ENCODE measurements around the gene SGK1. TPM values are rescaled to one million over a fixed set of nuclear protein-coding genes. Genes with fewer than 3 reads are reported as not detected.
"Not testable (repeated sequence)": the region's sequence is repeated elsewhere in the genome, so short reads cannot be mapped to it uniquely, and the experiment has no call there.

The SGK1 gene
- total RNA-seq, 1 donor from 2014 or later: 15.8 TPM

DNA sequence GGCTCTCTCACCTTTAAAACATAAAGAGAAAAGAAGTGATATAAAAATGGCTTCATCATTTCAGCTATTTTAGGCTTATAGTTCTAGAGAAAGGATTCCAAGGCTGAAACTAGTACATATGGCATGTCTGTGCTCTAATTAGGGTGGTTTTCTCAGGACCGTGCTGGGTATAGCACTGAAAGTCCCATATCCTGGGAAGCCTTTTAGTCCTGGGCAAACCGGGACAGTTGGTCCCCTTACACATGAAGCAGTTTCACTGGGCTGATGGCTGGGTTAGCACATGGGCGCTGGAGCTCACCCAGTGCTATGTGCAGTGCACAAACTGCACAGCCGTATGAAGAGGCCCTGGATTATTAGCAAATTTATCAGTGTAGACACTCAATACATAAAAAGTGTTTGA lies 110.5 kb downstream of the SGK1 start:
- Mint-ChIP-seq H3K4me3 (no peak overlapping the region), H3K27me3 (ENCODE audit: insufficient read depth, low read depth) (peaks cover 2% of the 10 kb centered on the region), H3K27ac (no peak overlapping the region), H3K36me3 (peaks cover 2% of the 10 kb centered on the region), H3K4me1 (no peaks in the 10 kb centered on the region), H3K9me3 (peaks cover 2% of the 10 kb centered on the region)
- no peaks in the 10 kb centered on the region for H3K4me1 ChIP-seq
- TF ChIP-seq EZH2phosphoT487 (IDR thresholded peaks at IDR 0.05) (no peak), EZH2 (IDR thresholded peaks at IDR 0.05) (no peak)
- TF ChIP-seq, protein P1, sequence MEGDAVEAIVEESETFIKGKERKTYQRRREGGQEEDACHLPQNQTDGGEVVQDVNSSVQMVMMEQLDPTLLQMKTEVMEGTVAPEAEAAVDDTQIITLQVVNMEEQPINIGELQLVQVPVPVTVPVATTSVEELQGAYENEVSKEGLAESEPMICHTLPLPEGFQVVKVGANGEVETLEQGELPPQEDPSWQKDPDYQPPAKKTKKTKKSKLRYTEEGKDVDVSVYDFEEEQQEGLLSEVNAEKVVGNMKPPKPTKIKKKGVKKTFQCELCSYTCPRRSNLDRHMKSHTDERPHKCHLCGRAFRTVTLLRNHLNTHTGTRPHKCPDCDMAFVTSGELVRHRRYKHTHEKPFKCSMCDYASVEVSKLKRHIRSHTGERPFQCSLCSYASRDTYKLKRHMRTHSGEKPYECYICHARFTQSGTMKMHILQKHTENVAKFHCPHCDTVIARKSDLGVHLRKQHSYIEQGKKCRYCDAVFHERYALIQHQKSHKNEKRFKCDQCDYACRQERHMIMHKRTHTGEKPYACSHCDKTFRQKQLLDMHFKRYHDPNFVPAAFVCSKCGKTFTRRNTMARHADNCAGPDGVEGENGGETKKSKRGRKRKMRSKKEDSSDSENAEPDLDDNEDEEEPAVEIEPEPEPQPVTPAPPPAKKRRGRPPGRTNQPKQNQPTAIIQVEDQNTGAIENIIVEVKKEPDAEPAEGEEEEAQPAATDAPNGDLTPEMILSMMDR (IDR thresholded peaks at IDR 0.05): no peak
- no peaks in the 10 kb centered on the region for H3K36me3 ChIP-seq
- no peaks in the 10 kb centered on the region for H3F3A ChIP-seq (ENCODE audit: low read depth)
- H3K9me3 ChIP-seq (ENCODE audit: low read depth): no peaks in the 10 kb centered on the region
- no peak overlapping the region for H3K9ac ChIP-seq
- H3K27me3 ChIP-seq: no peaks in the 10 kb centered on the region
- H3K4me3 ChIP-seq: no peak overlapping the region
- no peak for DNase-seq (ENCODE audit: low spot score)
- no peaks in the 10 kb centered on the region for H4K20me1 ChIP-seq (ENCODE audit: low read depth)
- peak overlapping the region; percentile 26 for H2AFZ ChIP-seq (replicated peaks)
- H3K79me2 ChIP-seq (ENCODE audit: low read depth): no peaks in the 10 kb centered on the region
- no peak overlapping the region for H3K27ac ChIP-seq
- H3K4me2 ChIP-seq: no peak overlapping the region

- no peak overlapping the region for H3K4me2 ChIP-seq
- H3F3A ChIP-seq (ENCODE audit: low read depth): no peaks in the 10 kb centered on the region
- H3K9me3 ChIP-seq (ENCODE audit: low read depth): no peaks in the 10 kb centered on the region
- no peaks in the 10 kb centered on the region for H3K27me3 ChIP-seq
- H3K27ac Mint-ChIP-seq: no peak overlapping the region
- H2AFZ ChIP-seq (replicated peaks): no peak overlapping the region
- H3K36me3 Mint-ChIP-seq: peaks cover 2% of the 10 kb centered on the region
- no peak overlapping the region for H3K4me3 ChIP-seq
- H3K4me1 ChIP-seq: no peaks in the 10 kb centered on the region
- no peaks in the 10 kb centered on the region for H3K79me2 ChIP-seq (ENCODE audit: low read depth)
- H3K9ac ChIP-seq: no peak overlapping the region
- TF ChIP-seq, protein P1 (IDR thresholded peaks at IDR 0.05): no peak
- TF ChIP-seq EZH2 (IDR thresholded peaks at IDR 0.05) (no peak), EZH2phosphoT487 (IDR thresholded peaks at IDR 0.05) (no peak)
- DNase-seq (ENCODE audit: low spot score): no peak
- H3K4me3 Mint-ChIP-seq: no peak overlapping the region
- H3K4me1 Mint-ChIP-seq: no peaks in the 10 kb centered on the region
- H3K27ac ChIP-seq: no peak overlapping the region
- H3K9me3 Mint-ChIP-seq: peaks cover 2% of the 10 kb centered on the region
- peaks cover 2% of the 10 kb centered on the region for H3K27me3 Mint-ChIP-seq (ENCODE audit: insufficient read depth, low read depth)
- no peaks in the 10 kb centered on the region for H4K20me1 ChIP-seq (ENCODE audit: low read depth)
- no peaks in the 10 kb centered on the region for H3K36me3 ChIP-seq
These were observed 112.5 kb downstream of the SGK1 start for GRCh38 chr6:134205366-134205765.

- not testable (repeated sequence) for H3K9ac ChIP-seq; H3K36me3 Mint-ChIP-seq; H3K4me1 Mint-ChIP-seq; H3K4me3 Mint-ChIP-seq; H3K4me1 ChIP-seq; H3F3A ChIP-seq (ENCODE audit: low read depth); H2AFZ ChIP-seq (replicated peaks); H3K36me3 ChIP-seq; H3K4me2 ChIP-seq; H3K27ac Mint-ChIP-seq; H3K27me3 Mint-ChIP-seq (ENCODE audit: insufficient read depth, low read depth); DNase-seq (ENCODE audit: low spot score); H3K9me3 ChIP-seq (ENCODE audit: low read depth); H4K20me1 ChIP-seq (ENCODE audit: low read depth); H3K79me2 ChIP-seq (ENCODE audit: low read depth); H3K9me3 Mint-ChIP-seq; H3K4me3 ChIP-seq; H3K27ac ChIP-seq; H3K27me3 ChIP-seq
These were observed 113.2 kb downstream of the SGK1 start for GRCh38 chr6:134204759-134205158.

DNA sequence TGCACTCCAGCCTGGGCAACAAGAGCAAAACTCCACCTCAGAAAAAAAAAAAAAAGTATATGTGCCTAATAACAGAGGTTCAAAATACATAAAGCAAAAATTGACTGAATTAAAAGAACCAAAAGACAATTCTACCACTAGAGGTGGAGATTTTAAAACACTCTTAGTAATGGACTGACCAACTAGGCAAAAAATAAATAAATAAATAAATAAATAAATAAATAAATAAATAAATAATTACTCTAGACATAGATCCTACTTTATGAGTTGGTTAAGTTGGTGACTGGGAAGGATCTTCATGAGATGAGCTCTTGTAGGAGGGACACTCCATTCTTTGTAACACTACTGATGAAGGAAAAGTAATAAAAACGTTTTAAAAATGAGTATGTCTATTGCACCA lies 113.9 kb downstream of the SGK1 start:
- Histone ChIP-seq H2AFZ (replicated peaks) (no peak overlapping the region), H3K4me1 (no peaks in the 10 kb centered on the region), H3K4me2 (no peak overlapping the region), H3F3A (ENCODE audit: low read depth) (no peaks in the 10 kb centered on the region), H3K79me2 (ENCODE audit: low read depth) (no peaks in the 10 kb centered on the region), H4K20me1 (ENCODE audit: low read depth) (no peaks in the 10 kb centered on the region), H3K9me3 (ENCODE audit: low read depth) (no peaks in the 10 kb centered on the region), H3K4me3 (no peak overlapping the region), H3K36me3 (no peaks in the 10 kb centered on the region), H3K9ac (no peak overlapping the region), H3K27me3 (no peaks in the 10 kb centered on the region), H3K27ac (no peak overlapping the region)
- peaks cover 2% of the 10 kb centered on the region for H3K36me3 Mint-ChIP-seq
- no peak for TF ChIP-seq EZH2 (IDR thresholded peaks at IDR 0.05)
- TF ChIP-seq EZH2phosphoT487 (IDR thresholded peaks at IDR 0.05): no peak
- TF ChIP-seq, protein P1 (IDR thresholded peaks at IDR 0.05): no peak
- DNase-seq (ENCODE audit: low spot score): no peak
- peaks cover 2% of the 10 kb centered on the region for H3K9me3 Mint-ChIP-seq
- no peak overlapping the region for H3K27ac Mint-ChIP-seq
- peaks cover 2% of the 10 kb centered on the region for H3K27me3 Mint-ChIP-seq (ENCODE audit: insufficient read depth, low read depth)
- H3K4me3 Mint-ChIP-seq: no peak overlapping the region
- H3K4me1 Mint-ChIP-seq: no peaks in the 10 kb centered on the region
